ENCODE results near the gene UGT1A8.

The UGT1A8 gene

GRCh38 chr2:233658610-233659009, 41.2 kb downstream of the UGT1A8 start:
- TF ChIP-seq, protein P1, sequence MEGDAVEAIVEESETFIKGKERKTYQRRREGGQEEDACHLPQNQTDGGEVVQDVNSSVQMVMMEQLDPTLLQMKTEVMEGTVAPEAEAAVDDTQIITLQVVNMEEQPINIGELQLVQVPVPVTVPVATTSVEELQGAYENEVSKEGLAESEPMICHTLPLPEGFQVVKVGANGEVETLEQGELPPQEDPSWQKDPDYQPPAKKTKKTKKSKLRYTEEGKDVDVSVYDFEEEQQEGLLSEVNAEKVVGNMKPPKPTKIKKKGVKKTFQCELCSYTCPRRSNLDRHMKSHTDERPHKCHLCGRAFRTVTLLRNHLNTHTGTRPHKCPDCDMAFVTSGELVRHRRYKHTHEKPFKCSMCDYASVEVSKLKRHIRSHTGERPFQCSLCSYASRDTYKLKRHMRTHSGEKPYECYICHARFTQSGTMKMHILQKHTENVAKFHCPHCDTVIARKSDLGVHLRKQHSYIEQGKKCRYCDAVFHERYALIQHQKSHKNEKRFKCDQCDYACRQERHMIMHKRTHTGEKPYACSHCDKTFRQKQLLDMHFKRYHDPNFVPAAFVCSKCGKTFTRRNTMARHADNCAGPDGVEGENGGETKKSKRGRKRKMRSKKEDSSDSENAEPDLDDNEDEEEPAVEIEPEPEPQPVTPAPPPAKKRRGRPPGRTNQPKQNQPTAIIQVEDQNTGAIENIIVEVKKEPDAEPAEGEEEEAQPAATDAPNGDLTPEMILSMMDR (IDR thresholded peaks at IDR 0.05; ENCODE audit: low read depth, low read length, missing control alignments), result no peak
- no peak for DNase-seq (ENCODE audit: low read depth)

GRCh38 chr2:233663911-233664310, 46.5 kb downstream of the UGT1A8 start:
- TF ChIP-seq, protein P1 (IDR thresholded peaks at IDR 0.05; ENCODE audit: low read depth, low read length, missing control alignments), result no peak
- DNase-seq (ENCODE audit: low read depth), result no peak
- H3K4me3 ChIP-seq (ENCODE audit: low read depth, low read length), result no peak overlapping the region

More at GRCh38 chr2:233658610-233659009, 41.2 kb downstream of the UGT1A8 start:
- H3K4me3 ChIP-seq (ENCODE audit: low read depth, low read length), result no peak overlapping the region

- TF ChIP-seq, protein P1 (IDR thresholded peaks at IDR 0.05; ENCODE audit: low read depth, low read length, missing control alignments), result no peak
- no peak for DNase-seq (ENCODE audit: low read depth)
- no peak overlapping the region for H3K4me3 ChIP-seq (ENCODE audit: low read depth, low read length)
Observed at GRCh38 chr2:233668605-233669260, 51.3 kb downstream of the UGT1A8 start.

GRCh38 chr2:233671290-233672161, 54.1 kb downstream of the UGT1A8 start, which contains the start of gene UGT1A9:
Gene UGT1A9, plus strand, starts transcription at chr2:233671898. Its CDS starts 37 bp downstream, at chr2:233671935.
- no peak within 1 kb of the TSS for H3K4me3 ChIP-seq (ENCODE audit: low read depth, low read length)
- TF ChIP-seq, protein P1 (IDR thresholded peaks at IDR 0.05; ENCODE audit: low read depth, low read length, missing control alignments), result no peak
- no peak for DNase-seq (ENCODE audit: low read depth)

GRCh38 chr2:233672886-233673285, 55.5 kb downstream of the UGT1A8 start:
- TF ChIP-seq, protein P1 (IDR thresholded peaks at IDR 0.05; ENCODE audit: low read depth, low read length, missing control alignments), result no peak
- DNase-seq (ENCODE audit: low read depth), result no peak
- H3K4me3 ChIP-seq (ENCODE audit: low read depth, low read length), result no peak overlapping the region

- TF ChIP-seq, protein P1 (IDR thresholded peaks at IDR 0.05; ENCODE audit: low read depth, low read length, missing control alignments), result no peak
- no peak for DNase-seq (ENCODE audit: low read depth)
- H3K4me3 ChIP-seq (ENCODE audit: low read depth, low read length), result no peak overlapping the region
Observed at GRCh38 chr2:233673896-233674295, 56.5 kb downstream of the UGT1A8 start.

Data from GM12864 (cell line).